Tibial artery (tissue), 4 donors: ENCODE results near the gene KCNH6.

Experiments
- DNase-seq, 2 donors: peaks; one replicate each; pipeline ENCODE4 v3.0.0-alpha.2; 2019
- H3K27ac ChIP-seq, 2 donors: fragments of 200-600 bp; sonication (generic) in 1 of 2; 1 replicate in 1 of 2; 2 replicates in 1 of 2; pipeline ENCODE4 v1.5.1; 2018 to 2019; ENCODE audit warnings: mild to moderate bottlenecking in 1 of 2
- H3K27me3 ChIP-seq, 2 donors: fragments of 200-600 bp; sonication (generic) in 1 of 2; one replicate each; pipeline versions ENCODE4 v1.5.1 to v1.6.0; 2016 to 2019
- H3K36me3 ChIP-seq, 3 donors: fragments of 200-600 bp; sonication (generic) in 2 of 3; one replicate each; pipeline ENCODE4 v1.5.1; 2016 to 2019; ENCODE audit warnings: mild to moderate bottlenecking in 2 of 3
- H3K4me1 ChIP-seq, 4 donors: fragments of 200-600 bp; sonication (generic) in 2 of 4; 1 replicate in 3 of 4; 2 replicates in 1 of 4; pipeline ENCODE4 v1.5.1; 2016 to 2019
- H3K4me3 ChIP-seq, 2 donors: fragments of 200-600 bp; sonication (generic) in 1 of 2; 1 replicate in 1 of 2; 2 replicates in 1 of 2; pipeline ENCODE4 v1.5.1; 2018 to 2019; ENCODE audit warnings: mild to moderate bottlenecking in 2 of 2
- H3K9me3 ChIP-seq, 3 donors: fragments of 200-600 bp; sonication (generic) in 1 of 3; one replicate each; pipeline ENCODE4 v1.5.1; 2016 to 2019
- intact Hi-C: fragments of 100-400 bp; cut with DNase I; formaldehyde crosslinking; loops from one replicate; pipeline ENCODE4 v1.15.0; 2023; ENCODE audit warnings: low total_unique reads
- TF ChIP-seq, protein P1 (sequence below), 2 experiments: fragments of 200-600 bp in 1 of 2; fragments of 450-650 bp in 1 of 2; IDR thresholded peaks; one replicate each; pipeline ENCODE4 v1.5.1; 2017 to 2019; ENCODE audit warnings: antibody characterized with exemption in 2 of 2, mild to moderate bottlenecking in 1 of 2, moderate library complexity in 1 of 2

The KCNH6 gene

DNA sequence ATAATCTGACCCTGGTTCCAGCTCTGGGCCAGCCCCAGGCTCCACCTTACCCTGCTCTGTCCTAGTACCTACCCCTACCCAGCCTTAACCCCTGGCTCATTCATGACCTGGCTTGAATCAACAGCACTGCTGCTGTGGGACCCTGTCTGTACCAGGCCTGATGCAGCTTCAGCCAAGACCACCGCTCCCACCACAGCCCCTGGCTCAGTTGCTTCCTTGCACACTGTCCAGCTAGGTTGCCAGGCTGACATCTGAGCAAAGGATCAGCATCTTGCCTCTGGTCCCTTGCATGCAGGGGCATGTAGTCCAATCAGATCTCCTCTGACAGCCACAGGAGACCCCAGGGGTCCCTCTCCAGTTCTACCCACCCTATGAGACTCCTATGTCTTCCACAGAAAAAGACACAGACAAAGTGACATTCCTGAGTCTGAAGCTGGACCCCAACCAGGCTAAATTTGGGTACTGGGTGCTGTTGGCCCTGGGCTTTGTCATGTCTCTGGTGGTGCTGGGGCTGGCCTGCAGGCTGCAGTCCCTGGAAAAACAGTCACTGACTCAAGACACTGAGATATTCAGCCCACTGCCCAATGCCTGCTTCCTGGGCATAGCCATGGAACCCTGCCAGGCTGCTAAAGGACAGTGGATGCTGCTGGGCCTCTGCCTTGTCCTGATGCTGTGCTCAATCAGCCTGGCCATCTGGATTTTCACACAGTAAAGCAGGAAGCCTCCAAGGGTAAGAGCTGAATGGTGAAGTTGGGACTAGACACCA is 3.9 kb upstream of the KCNH6 start:
- no peaks in the 10 kb centered on the region for H3K9me3 ChIP-seq
- no peak overlapping the region for H3K4me3 ChIP-seq
- H3K4me1 ChIP-seq = peaks cover 0 to 7% (median 2%) of the 10 kb centered on the region in 4 donors
- H3K36me3 ChIP-seq = no peaks in the 10 kb centered on the region
- DNase-seq = no peak
- H3K27ac ChIP-seq = no peak overlapping the region
- H3K27me3 ChIP-seq = peaks cover 0 to 31% of the 10 kb centered on the region in 2 donors
- intact Hi-C loops = no loop called here
- TF ChIP-seq, protein P1, sequence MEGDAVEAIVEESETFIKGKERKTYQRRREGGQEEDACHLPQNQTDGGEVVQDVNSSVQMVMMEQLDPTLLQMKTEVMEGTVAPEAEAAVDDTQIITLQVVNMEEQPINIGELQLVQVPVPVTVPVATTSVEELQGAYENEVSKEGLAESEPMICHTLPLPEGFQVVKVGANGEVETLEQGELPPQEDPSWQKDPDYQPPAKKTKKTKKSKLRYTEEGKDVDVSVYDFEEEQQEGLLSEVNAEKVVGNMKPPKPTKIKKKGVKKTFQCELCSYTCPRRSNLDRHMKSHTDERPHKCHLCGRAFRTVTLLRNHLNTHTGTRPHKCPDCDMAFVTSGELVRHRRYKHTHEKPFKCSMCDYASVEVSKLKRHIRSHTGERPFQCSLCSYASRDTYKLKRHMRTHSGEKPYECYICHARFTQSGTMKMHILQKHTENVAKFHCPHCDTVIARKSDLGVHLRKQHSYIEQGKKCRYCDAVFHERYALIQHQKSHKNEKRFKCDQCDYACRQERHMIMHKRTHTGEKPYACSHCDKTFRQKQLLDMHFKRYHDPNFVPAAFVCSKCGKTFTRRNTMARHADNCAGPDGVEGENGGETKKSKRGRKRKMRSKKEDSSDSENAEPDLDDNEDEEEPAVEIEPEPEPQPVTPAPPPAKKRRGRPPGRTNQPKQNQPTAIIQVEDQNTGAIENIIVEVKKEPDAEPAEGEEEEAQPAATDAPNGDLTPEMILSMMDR (IDR thresholded peaks at IDR 0.05) = no peak

DNA sequence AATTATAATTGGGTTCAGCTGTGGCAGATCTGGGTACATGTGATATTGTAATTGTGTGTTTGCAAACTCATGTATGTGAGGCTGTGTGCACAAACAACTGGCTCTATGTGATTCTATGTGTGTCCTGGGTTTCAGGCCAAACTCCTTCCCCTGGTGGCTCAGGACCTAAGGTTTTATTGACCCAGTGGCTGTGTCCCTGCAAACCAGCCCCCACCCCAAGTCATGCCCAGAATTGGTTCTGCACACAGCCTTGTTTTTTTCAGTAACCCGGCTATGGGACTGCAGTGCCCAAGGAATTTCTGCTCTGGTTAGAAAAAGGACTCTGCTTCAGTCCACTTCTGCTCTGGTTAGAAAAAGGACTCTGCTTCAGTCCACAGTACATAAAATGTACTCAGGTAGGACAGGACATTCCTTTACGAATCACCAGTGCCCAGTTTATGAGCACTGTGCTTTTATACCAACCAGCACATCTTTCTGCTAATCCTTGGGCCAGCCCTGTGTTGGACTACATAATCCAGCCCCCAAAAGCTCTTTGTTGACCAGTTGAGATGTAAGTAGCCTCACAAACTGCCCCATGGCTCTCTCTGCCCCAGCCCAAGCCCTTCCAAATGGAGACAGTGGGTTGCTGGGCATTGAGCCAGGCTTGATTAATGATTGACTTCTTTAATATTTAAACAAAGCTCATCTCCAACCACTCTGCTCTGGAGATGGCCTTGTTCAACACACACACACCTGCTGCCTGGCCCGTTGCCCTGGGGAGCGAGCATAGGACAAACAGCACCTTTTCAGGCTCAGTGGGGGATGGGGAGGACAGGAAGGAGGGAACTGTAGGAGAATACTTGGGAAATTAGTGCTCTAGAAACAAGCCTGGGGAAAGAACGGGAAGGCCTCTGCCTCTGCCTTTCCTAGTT is 2.9 kb upstream of the KCNH6 start:
- Histone ChIP-seq H3K4me1 (peaks cover 0 to 7% (median 2%) of the 10 kb centered on the region in 4 donors), H3K36me3 (no peaks in the 10 kb centered on the region), H3K27ac (no peak overlapping the region), H3K9me3 (no peaks in the 10 kb centered on the region), H3K27me3 (peaks cover 0 to 40% of the 10 kb centered on the region in 2 donors), H3K4me3 (no peak overlapping the region)
- intact Hi-C loops = no loop called here
- DNase-seq = no peak
- TF ChIP-seq, protein P1 (IDR thresholded peaks at IDR 0.05) = no peak

DNA sequence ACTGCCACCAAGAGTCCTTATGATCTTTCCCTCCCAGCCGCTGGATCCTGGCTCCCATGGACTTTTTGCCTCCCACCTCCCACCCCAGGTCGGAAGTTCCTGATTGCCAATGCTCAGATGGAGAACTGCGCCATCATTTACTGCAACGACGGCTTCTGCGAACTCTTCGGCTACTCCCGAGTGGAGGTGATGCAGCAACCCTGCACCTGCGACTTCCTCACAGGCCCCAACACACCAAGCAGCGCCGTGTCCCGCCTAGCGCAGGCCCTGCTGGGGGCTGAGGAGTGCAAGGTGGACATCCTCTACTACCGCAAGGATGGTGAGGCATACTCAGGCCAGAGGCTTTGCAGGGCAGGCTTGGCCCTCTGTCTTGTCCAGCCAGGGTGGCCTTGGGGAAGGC is 893 bp downstream of the KCNH6 start:
- Histone ChIP-seq H3K27ac (no peak overlapping the region), H3K36me3 (no peaks in the 10 kb centered on the region), H3K4me3 (no peak overlapping the region), H3K9me3 (no peaks in the 10 kb centered on the region), H3K27me3 (peaks cover 0 to 46% of the 10 kb centered on the region in 2 donors), H3K4me1 (peaks cover 0 to 7% (median 2%) of the 10 kb centered on the region in 4 donors)
- DNase-seq = no peak
- TF ChIP-seq, protein P1 (IDR thresholded peaks at IDR 0.05) = no peak
- intact Hi-C loops = no loop called here

DNA sequence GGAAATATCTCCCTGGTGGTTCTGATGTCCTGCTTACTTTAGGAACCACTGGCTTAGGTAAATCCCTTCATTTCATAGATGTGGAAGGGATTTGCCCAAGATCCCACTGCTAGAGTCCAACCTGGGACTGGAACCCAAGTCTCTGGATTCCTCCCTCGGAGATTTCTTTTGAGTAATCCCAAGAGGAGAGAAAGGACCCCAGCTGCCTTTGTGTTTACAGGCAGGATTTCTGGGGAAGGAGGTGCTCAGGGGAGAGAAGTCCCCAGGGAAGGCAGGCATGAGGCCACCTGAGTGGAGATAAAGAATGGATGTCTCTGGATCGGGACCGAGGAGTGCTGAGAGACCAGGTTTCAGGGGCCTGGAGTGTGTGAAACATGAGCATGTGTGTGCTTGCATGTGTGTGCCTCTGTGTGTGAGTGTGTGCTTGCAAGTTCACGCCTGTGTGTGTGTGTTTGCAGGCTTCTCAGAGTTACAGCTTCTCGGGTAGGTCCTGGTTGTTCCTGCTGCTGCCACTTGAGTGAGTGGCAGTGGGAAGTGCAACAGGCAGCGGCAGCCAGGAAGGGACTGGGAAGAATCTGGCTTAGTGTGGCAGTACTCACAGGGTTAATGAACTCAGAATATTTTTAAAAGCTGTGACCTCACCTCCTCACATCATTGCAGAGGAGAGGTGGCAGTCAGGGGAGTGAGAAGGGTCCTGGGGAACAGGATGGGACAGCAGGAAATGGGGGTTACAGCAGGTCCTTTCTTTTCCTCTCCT is 2.2 kb downstream of the KCNH6 start:
- peaks cover 0 to 7% (median 2%) of the 10 kb centered on the region in 4 donors for H3K4me1 ChIP-seq
- no peak overlapping the region for H3K27ac ChIP-seq
- peaks cover 0 to 40% of the 10 kb centered on the region in 2 donors for H3K27me3 ChIP-seq
- intact Hi-C loops = no loop called here
- TF ChIP-seq, protein P1 (IDR thresholded peaks at IDR 0.05) = no peak
- H3K9me3 ChIP-seq = no peaks in the 10 kb centered on the region
- no peak for DNase-seq
- no peaks in the 10 kb centered on the region for H3K36me3 ChIP-seq
- H3K4me3 ChIP-seq = no peak overlapping the region

DNA sequence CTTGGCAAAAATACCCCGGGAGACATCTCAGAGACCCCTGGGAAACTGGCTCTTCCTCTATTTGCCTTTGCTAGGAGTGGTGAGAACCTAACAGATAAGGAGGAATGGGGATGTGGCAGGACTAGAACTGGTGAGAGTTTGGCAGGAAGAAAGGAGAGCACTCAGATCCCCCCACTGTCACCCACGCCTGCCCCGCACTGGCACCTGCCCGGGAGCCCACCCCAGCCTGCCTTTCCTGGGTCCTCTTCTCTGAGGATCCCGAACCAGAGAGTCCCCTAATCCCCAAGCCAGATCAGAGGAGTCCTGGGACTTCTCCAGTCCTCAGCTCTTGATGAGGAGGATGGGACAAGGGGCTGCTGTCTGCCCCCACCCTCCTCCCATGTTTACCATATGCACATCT is 3.7 kb downstream of the KCNH6 start:
- H3K4me1 ChIP-seq = peaks cover 0 to 7% (median 2%) of the 10 kb centered on the region in 4 donors
- intact Hi-C loops = no loop called here
- DNase-seq = no peak
- H3K36me3 ChIP-seq = no peaks in the 10 kb centered on the region
- H3K4me3 ChIP-seq = no peak overlapping the region
- H3K27ac ChIP-seq = no peak overlapping the region
- TF ChIP-seq, protein P1 (IDR thresholded peaks at IDR 0.05) = no peak
- H3K9me3 ChIP-seq = no peaks in the 10 kb centered on the region
- H3K27me3 ChIP-seq = peaks cover 0 to 40% of the 10 kb centered on the region in 2 donors
